Stimulated activated CD4-positive, alpha-beta T cell treated with anti-CD3 and anti-CD28 coated beads, Interleukin-15, amount 100 ng/mL, for 24 hours (primary cell): ENCODE data around the gene ZNF571.

Source experiments
- DNase-seq: peaks from one replicate; pipeline ENCODE4 v3.0.0-alpha.2; 2020

Gene ZNF571

GRCh38 chr19:37594304-37594981, at the start of gene ZNF571, which contains the start of gene ZNF540:
TSS of gene ZNF571 (minus strand) at chr19:37594792. CDS start at chr19:37586676, 8,116 bp downstream.
TSS of gene ZNF540 (plus strand) at chr19:37594876. CDS start at chr19:37598448, 3,572 bp downstream.
- peak; percentile 95 for DNase-seq

GRCh38 chr19:37635076-37636056, 40.8 kb upstream of the ZNF571 start:
- DNase-seq, result no peak

- peak; percentile 70 for DNase-seq
Observed at GRCh38 chr19:37594982-37595382, 390 bp upstream of the ZNF571 start.

GRCh38 chr19:37593996-37594303, 642 bp downstream of the ZNF571 start:
- no peak for DNase-seq

GRCh38 chr19:37583340-37583739, 11.3 kb downstream of the ZNF571 start:
- no peak for DNase-seq

GRCh38 chr19:37572203-37572602, 22.4 kb downstream of the ZNF571 start:
- no peak for DNase-seq

GRCh38 chr19:37565370-37565669, 29.3 kb downstream of the ZNF571 start:
- no peak for DNase-seq

GRCh38 chr19:37564624-37565369, 29.8 kb downstream of the ZNF571 start:
- DNase-seq, result no peak

GRCh38 chr19:37563518-37563917, 31.1 kb downstream of the ZNF571 start:
- DNase-seq, result no peak

GRCh38 chr19:37551129-37551993, 43.2 kb downstream of the ZNF571 start:
- DNase-seq, result peak; percentile 65

- no peak for DNase-seq
Observed at GRCh38 chr19:37537391-37537947, 57.1 kb downstream of the ZNF571 start.

- DNase-seq, result no peak
Observed at GRCh38 chr19:37519890-37520289, 74.7 kb downstream of the ZNF571 start.
